Measurements from ENCODE around the gene NDUFS7. TPM values are rescaled to one million over a fixed set of nuclear protein-coding genes. Genes with fewer than 3 reads are reported as not detected.

NDUFS7 gene
- total and polyA plus RNA-seq, 9 of the 15 experiments (the other 6 are each of a cell fraction or from before 2014, with no cell fraction given) = 6.0 to 271 (median 60.6) TPM

GRCh38 chr19:1383312-1384084, at the start of gene NDUFS7 (continued):
- TF ChIP-seq ZNF778 (CRISPR knock-in tag; IDR thresholded peaks at IDR 0.05) (no peak), HNRNPL (IDR thresholded peaks at IDR 0.05; ENCODE audit: low read depth, low read length) (no peak), ZBTB33 (CRISPR knock-in tag; IDR thresholded peaks at IDR 0.05) (peak; percentile 96), HNRNPH1 (optimal IDR thresholded peaks at IDR 0.05; ENCODE audit: low read depth, low read length) (no peak), ZNF507 (tag; conservative IDR thresholded peaks at IDR 0.05) (no peak), SAP30 (IDR thresholded peaks at IDR 0.05; ENCODE audit: borderline replicate concordance, insufficient read depth, low read depth, low read length, poor library complexity, severe bottlenecking) (no peak), LCOR (CRISPR knock-in tag; IDR thresholded peaks at IDR 0.05) (peak; percentile 98), PML (IDR thresholded peaks at IDR 0.05; ENCODE audit: low read length) (peak; percentile 70; the same call in 1 of the 2 replicates), KLF6 (CRISPR knock-in tag; IDR thresholded peaks at IDR 0.05; ENCODE audit: borderline replicate concordance) (peak; percentile 39; the same call in 1 of the 2 replicates), JUNB (CRISPR knock-in tag; conservative IDR thresholded peaks at IDR 0.05) (no peak), MAX (CRISPR knock-in tag; IDR thresholded peaks at IDR 0.05) (peak; percentile 97), PTTG1 (tag; IDR thresholded peaks at IDR 0.05; ENCODE audit: low read depth) (no peak), FOS (IDR thresholded peaks at IDR 0.05; ENCODE audit: extremely low read depth, insufficient read length) (peak; percentile 1), DEAF1 (CRISPR knock-in tag; IDR thresholded peaks at IDR 0.05) (peak; percentile 42; the same call in 1 of the 2 replicates), PHF21A (IDR thresholded peaks at IDR 0.05; ENCODE audit: borderline replicate concordance, low read depth) (peak; percentile 94), NR1H2 (CRISPR knock-in tag; IDR thresholded peaks at IDR 0.05) (peak; percentile 95; the same call in 1 of the 2 replicates), MAFG (tag; conservative IDR thresholded peaks at IDR 0.05) (no peak), ETV1 (tag; conservative IDR thresholded peaks at IDR 0.05; ENCODE audit: low read depth) (peak; percentile 81), HIVEP1 (CRISPR knock-in tag; IDR thresholded peaks at IDR 0.05) (0 out of 2 replicates have a peak, but pooled peaks have one; percentile 8)
